ENCODE data around the gene RBM34.
"Not testable (repeated sequence)": the region's sequence is repeated elsewhere in the genome, so short reads cannot be mapped to it uniquely, and the experiment has no call there.

Gene RBM34

GRCh38 chr1:235108876-235109275 is 52.2 kb downstream of the RBM34 start:
- DNase-seq: no peak

- no peak for DNase-seq
Measured at GRCh38 chr1:235108185-235108593, 52.9 kb downstream of the RBM34 start.

GRCh38 chr1:235107368-235108184 is 53.5 kb downstream of the RBM34 start:
- DNase-seq: no peak

GRCh38 chr1:235106457-235106856 is 54.6 kb downstream of the RBM34 start:
- no peak for DNase-seq

GRCh38 chr1:235105051-235106043 is 55.7 kb downstream of the RBM34 start:
- DNase-seq: no peak

GRCh38 chr1:235102993-235103411 is 58.0 kb downstream of the RBM34 start:
- DNase-seq: peak; percentile 32

- DNase-seq: no peak
Measured at GRCh38 chr1:235102259-235102582, 58.8 kb downstream of the RBM34 start.

GRCh38 chr1:235101558-235102258 is 59.3 kb downstream of the RBM34 start:
- no peak for DNase-seq

- DNase-seq: no peak
Measured at GRCh38 chr1:235100194-235100772, 60.8 kb downstream of the RBM34 start.

- DNase-seq: no peak
Measured at GRCh38 chr1:235098991-235099390, 62.1 kb downstream of the RBM34 start.

GRCh38 chr1:235098547-235098946 is 62.5 kb downstream of the RBM34 start:
- DNase-seq: no peak

GRCh38 chr1:235097501-235097900 is 63.5 kb downstream of the RBM34 start:
- DNase-seq: not testable (repeated sequence)

GRCh38 chr1:235095938-235096562 is 65.0 kb downstream of the RBM34 start:
- DNase-seq: no peak

GRCh38 chr1:235093696-235094592 is 67.1 kb downstream of the RBM34 start:
- peak; percentile 17 for DNase-seq

GRCh38 chr1:235093013-235093695 is 67.9 kb downstream of the RBM34 start:
- peak; percentile 52 for DNase-seq

GRCh38 chr1:235092415-235092814 is 68.6 kb downstream of the RBM34 start:
- not testable (repeated sequence) for DNase-seq

- DNase-seq: not testable (repeated sequence)
Measured at GRCh38 chr1:235092045-235092406, 69.0 kb downstream of the RBM34 start.

GRCh38 chr1:235091319-235092044 is 69.6 kb downstream of the RBM34 start:
- DNase-seq: not testable (repeated sequence)

GRCh38 chr1:235090406-235091069 is 70.5 kb downstream of the RBM34 start:
- no peak for DNase-seq
